ENCODE data around the gene EIF3I. TPM values are rescaled to one million over a fixed set of nuclear protein-coding genes. Genes with fewer than 3 reads are reported as not detected.
A peak's percentile ranks its signal among the peaks of the same experiment; 100 is the strongest.

Gene EIF3I
- total and polyA plus RNA-seq, 12 donors = 90.3 to 342 (median 106) TPM

DNA sequence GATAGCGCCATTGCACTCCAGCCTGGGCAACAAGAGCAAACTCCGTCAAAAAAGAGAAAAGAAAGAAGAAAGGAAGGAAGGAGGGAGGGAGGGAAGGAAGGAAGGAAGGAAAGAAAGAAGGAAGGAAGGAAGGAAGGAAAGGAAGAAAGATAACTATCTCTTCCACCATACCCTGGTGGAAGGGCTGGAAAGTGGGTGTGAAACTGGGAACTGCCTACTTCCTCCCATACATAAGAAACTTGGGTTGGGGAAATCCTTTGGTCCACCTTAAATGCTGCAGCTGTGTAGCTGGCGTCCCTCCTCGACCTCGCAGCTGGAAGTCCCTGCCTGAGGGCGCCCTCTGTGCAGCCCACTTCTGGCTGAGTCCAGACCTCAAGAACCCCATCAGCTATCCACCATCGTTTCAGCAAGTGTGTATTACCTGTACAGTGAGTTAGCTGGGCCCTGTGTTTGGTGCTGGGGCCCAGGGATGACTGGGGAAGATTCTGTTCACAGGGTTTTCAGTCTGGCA, 20.2 kb downstream of the EIF3I start:
- H3K9me3 ChIP-seq = no peaks in the 10 kb centered on the region
- TF ChIP-seq, protein P1, sequence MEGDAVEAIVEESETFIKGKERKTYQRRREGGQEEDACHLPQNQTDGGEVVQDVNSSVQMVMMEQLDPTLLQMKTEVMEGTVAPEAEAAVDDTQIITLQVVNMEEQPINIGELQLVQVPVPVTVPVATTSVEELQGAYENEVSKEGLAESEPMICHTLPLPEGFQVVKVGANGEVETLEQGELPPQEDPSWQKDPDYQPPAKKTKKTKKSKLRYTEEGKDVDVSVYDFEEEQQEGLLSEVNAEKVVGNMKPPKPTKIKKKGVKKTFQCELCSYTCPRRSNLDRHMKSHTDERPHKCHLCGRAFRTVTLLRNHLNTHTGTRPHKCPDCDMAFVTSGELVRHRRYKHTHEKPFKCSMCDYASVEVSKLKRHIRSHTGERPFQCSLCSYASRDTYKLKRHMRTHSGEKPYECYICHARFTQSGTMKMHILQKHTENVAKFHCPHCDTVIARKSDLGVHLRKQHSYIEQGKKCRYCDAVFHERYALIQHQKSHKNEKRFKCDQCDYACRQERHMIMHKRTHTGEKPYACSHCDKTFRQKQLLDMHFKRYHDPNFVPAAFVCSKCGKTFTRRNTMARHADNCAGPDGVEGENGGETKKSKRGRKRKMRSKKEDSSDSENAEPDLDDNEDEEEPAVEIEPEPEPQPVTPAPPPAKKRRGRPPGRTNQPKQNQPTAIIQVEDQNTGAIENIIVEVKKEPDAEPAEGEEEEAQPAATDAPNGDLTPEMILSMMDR (IDR thresholded peaks at IDR 0.05) = peak in 2 of 9 donors; percentile 9 to 19
- peaks cover 0 to 10% (median 0%) of the 10 kb centered on the region in 7 donors for H3K27me3 ChIP-seq
- intact Hi-C loops (cut with DNase I) = loop anchor here in 2 of 10 donors (5.0 to 10.0 kb wide), 2 partner anchors 52 to 75 kb away; partner anchors contain the start of gene HDAC1 (in 1 of the 2)
- H3K4me1 ChIP-seq = peaks cover 4 to 62% (median 48%) of the 10 kb centered on the region in 9 donors
- H3K27ac ChIP-seq = peak overlapping the region in 9 of 10 donors; percentile 81 to 96 (median 88)
- H3K36me3 ChIP-seq = peaks cover 0 to 14% (median 0%) of the 10 kb centered on the region in 9 donors
- ATAC-seq = peak in 6 of 8 donors; percentile 19 to 49 (median 36)
- 21 to 27% methylated on average over 7 of the region's 7 CpGs for WGBS, 2 donors
- H3K4me3 ChIP-seq = peak overlapping the region in 7 of 10 donors; percentile 9 to 86 (median 71)
- peak; percentile 50 to 57 for DNase-seq

GRCh38 chr1:32246888-32247273, 24.7 kb downstream of the EIF3I start, which contains the start of gene FAM167B:
Gene FAM167B, plus strand, starts transcription at chr1:32247222. Its CDS starts 200 bp downstream, at chr1:32247422.
- ATAC-seq (peak; percentile 44 to 80 (median 64)), DNase-seq (peak; percentile 40 to 72)
- Histone ChIP-seq H3K4me3 (peak within 1 kb of the TSS in 3 of 10 donors; percentile 20 to 31 (median 23)), H3K27ac (peak within 1 kb of the TSS; percentile 66 to 94 (median 92)), H3K9me3 (no peaks in the 10 kb centered on the region), H3K36me3 (no peaks in the 10 kb centered on the region), H3K27me3 (no peaks in the 10 kb centered on the region), H3K4me1 (peaks cover 8 to 84% (median 69%) of the 10 kb centered on the region in 9 donors)
- 45 to 54% methylated on average over 3 of the region's 3 CpGs for WGBS, 2 donors
- TF ChIP-seq, protein P1 (IDR thresholded peaks at IDR 0.05) = no peak
- intact Hi-C loops (cut with DNase I) = loop anchor here in 3 of 10 donors (2.0 to 10.0 kb wide), 3 partner anchors 44 to 48 kb away; partner anchors contain the start of gene HDAC1 (in 2 of the 3)

DNA sequence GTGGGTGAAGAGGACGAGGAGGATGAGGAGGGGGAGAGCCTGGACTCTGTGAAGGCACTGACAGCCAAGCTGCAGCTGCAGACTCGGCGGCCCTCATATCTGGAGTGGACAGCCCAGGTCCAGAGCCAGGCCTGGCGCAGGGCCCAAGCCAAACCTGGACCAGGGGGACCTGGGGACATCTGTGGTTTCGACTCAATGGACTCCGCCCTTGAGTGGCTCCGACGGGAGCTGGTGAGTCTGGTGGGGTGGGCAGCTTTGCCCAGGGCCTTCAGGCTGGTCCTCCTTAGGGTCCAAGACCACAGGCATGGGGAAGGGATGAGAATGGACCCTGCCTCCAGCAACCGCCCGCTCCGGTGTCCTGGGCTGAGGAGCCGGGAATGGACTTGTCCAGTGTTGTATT, 25.2 kb downstream of the EIF3I start:
- DNase-seq = peak in 1 of 2 donors; percentile 43
- H3K27me3 ChIP-seq = no peaks in the 10 kb centered on the region
- TF ChIP-seq, protein P1 (IDR thresholded peaks at IDR 0.05) = no peak
- H3K4me1 ChIP-seq = peaks cover 8 to 84% (median 71%) of the 10 kb centered on the region in 9 donors
- no peaks in the 10 kb centered on the region for H3K9me3 ChIP-seq
- intact Hi-C loops (cut with DNase I) = loop anchor here in 3 of 10 donors (2.0 to 10.0 kb wide), 3 partner anchors 43 to 47 kb away; partner anchors contain the start of gene HDAC1 (in 2 of the 3)
- H3K36me3 ChIP-seq = no peaks in the 10 kb centered on the region
- peak overlapping the region; percentile 66 to 94 (median 92) for H3K27ac ChIP-seq
- H3K4me3 ChIP-seq = peak overlapping the region in 3 of 10 donors; percentile 20 to 31 (median 23)
- ATAC-seq = peak in 1 of 8 donors; percentile 30
- WGBS, 2 donors = 46 to 56% methylated on average over 12 of the region's 12 CpGs

DNA sequence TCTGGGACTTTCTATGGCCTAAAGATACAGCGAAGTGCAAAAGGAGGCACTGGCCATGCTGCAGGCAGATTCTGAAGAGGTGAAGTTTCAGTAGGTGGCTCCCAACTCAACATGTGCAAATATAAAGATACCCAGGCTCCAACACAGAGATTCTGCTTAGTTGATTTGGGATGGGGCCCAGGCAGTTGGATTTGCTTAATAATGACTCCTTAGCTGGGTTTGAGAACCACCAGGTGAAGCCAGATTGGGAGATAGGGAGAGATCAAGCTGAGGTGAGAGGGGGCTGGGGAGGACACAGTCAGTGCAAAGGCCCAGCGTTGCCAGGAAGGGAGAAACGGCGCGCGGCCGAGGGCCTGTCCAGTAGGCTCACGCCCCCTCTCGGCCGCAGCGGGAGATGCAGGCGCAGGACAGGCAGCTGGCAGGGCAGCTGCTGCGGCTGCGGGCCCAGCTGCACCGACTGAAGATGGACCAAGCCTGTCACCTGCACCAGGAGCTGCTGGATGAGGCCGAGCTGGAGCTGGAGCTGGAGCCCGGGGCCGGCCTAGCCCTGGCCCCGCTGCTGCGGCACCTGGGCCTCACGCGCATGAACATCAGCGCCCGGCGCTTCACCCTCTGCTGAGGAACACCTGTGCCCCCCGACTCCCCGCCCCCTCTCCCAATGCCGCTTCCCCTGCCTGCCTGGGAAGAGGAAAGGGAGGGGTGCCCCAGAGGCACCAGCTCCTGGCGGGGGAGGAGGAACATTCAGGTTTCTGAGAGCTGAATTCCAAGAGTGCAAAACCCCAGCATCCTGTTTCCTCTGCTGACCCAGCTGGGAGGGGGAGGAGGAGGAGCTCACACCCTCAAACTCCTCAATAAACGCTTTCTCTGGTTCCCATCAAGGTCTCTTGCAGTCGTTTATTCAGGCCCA, 26.0 kb downstream of the EIF3I start:
- intact Hi-C loops (cut with DNase I) = loop anchor here in 4 of 10 donors (2.0 to 10.0 kb wide), 3 partner anchors 43 to 47 kb away; partner anchors contain the start of gene HDAC1 (in 2 of the 4)
- Histone ChIP-seq H3K4me3 (peak overlapping the region in 5 of 10 donors; percentile 10 to 31 (median 20)), H3K9me3 (no peaks in the 10 kb centered on the region), H3K4me1 (peaks cover 8 to 84% (median 74%) of the 10 kb centered on the region in 9 donors), H3K27ac (peak overlapping the region; percentile 66 to 94 (median 92)), H3K27me3 (no peaks in the 10 kb centered on the region), H3K36me3 (no peaks in the 10 kb centered on the region)
- DNase-seq = peak; percentile 86 to 88
- WGBS, 2 donors = 12 to 14% methylated on average over 26 to 31 of the region's 31 CpGs
- TF ChIP-seq, protein P1 (IDR thresholded peaks at IDR 0.05) = peak; percentile 64 to 92 (median 84)
- peak; percentile 40 to 66 (median 54) for ATAC-seq
